ENCODE measurements around the gene G3BP2.

DNA sequence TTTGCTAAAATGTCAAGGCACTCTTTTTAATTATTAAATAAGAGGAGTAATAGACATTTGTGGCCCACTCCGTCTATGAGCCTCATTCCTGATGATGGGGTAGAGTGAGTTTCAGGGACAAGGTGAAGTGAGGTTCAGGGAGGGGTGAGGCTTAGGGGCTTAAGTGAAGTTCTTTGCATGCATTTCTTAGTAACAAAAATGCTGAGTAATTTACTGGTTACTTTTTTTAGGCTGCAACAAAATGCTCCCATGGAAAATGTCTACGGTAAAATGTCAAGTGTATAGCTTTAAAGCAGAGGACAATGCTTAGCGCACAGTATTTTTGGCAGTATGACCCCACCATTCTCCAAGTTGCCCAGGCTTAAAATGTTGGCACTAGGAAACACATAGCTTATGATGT is 49.2 kb upstream of the G3BP2 start:
- TF ChIP-seq CTCF (IDR thresholded peaks at IDR 0.05; ENCODE audit: low read depth, low read length), result no peak
- no peak for TF ChIP-seq EZH2phosphoT487 (IDR thresholded peaks at IDR 0.05; ENCODE audit: low read depth)
